Breast epithelium (tissue), 3 donors: ENCODE results near the gene OPCML.

ENCODE experiments used
- POLR2A ChIP-seq: fragments of 450-650 bp; IDR thresholded peaks from one replicate; pipeline ENCODE4 v1.6.1; 2016; ENCODE audit warnings: antibody characterized with exemption, mild to moderate bottlenecking, moderate library complexity
- POLR2AphosphoS5 ChIP-seq, 3 donors: sonication (generic); formaldehyde crosslinking; IDR thresholded peaks; one replicate each; pipeline ENCODE4 v1.6.1; 2017; ENCODE audit warnings: antibody characterized with exemption in 3 of 3
- TF ChIP-seq, protein P1 (sequence below), 3 donors: fragments of 450-650 bp; IDR thresholded peaks; one replicate each; pipeline ENCODE4 v1.5.1; 2016 to 2017; ENCODE audit warnings: antibody characterized with exemption in 3 of 3, mild to moderate bottlenecking in 3 of 3, moderate library complexity in 3 of 3

GRCh38 chr11:133507185-133507584 lies 25.1 kb downstream of the OPCML start:
- TF ChIP-seq, protein P1, sequence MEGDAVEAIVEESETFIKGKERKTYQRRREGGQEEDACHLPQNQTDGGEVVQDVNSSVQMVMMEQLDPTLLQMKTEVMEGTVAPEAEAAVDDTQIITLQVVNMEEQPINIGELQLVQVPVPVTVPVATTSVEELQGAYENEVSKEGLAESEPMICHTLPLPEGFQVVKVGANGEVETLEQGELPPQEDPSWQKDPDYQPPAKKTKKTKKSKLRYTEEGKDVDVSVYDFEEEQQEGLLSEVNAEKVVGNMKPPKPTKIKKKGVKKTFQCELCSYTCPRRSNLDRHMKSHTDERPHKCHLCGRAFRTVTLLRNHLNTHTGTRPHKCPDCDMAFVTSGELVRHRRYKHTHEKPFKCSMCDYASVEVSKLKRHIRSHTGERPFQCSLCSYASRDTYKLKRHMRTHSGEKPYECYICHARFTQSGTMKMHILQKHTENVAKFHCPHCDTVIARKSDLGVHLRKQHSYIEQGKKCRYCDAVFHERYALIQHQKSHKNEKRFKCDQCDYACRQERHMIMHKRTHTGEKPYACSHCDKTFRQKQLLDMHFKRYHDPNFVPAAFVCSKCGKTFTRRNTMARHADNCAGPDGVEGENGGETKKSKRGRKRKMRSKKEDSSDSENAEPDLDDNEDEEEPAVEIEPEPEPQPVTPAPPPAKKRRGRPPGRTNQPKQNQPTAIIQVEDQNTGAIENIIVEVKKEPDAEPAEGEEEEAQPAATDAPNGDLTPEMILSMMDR (IDR thresholded peaks at IDR 0.05) = no peak
- TF ChIP-seq POLR2AphosphoS5 (IDR thresholded peaks at IDR 0.05) (no peak), POLR2A (no peak)
